Rectal smooth muscle tissue (tissue), 1 donor: Measurements from ENCODE around the gene SDSL.
A peak's percentile ranks its signal among the peaks of the same experiment; 100 is the strongest.

Experiments used
- H3K27ac ChIP-seq: one replicate; pipeline ENCODE4 v1.7.0; 2013; ENCODE audit warnings: low read depth, low read length, inconsistent platforms
- H3K27me3 ChIP-seq: one replicate; pipeline ENCODE4 v1.7.0; 2013; ENCODE audit warnings: low read length; ENCODE audit not compliant: control insufficient read depth, insufficient read depth
- H3K36me3 ChIP-seq: one replicate; pipeline ENCODE4 v1.7.0; 2013; ENCODE audit warnings: low read length; ENCODE audit not compliant: control insufficient read depth, insufficient read depth
- H3K4me1 ChIP-seq: one replicate; pipeline ENCODE4 v1.7.0; 2013; ENCODE audit warnings: low read length; ENCODE audit not compliant: control insufficient read depth, insufficient read depth
- H3K4me3 ChIP-seq: one replicate; pipeline ENCODE4 v1.7.0; 2013; ENCODE audit warnings: low read length
- H3K9ac ChIP-seq: one replicate; pipeline ENCODE4 v1.7.0; 2013; ENCODE audit warnings: low read length

The SDSL gene

GRCh38 chr12:113449839-113450238 is 27.7 kb downstream of the SDSL start:
- H3K4me1 ChIP-seq: no peaks in the 10 kb centered on the region
- no peak overlapping the region for H3K27ac ChIP-seq
- no peaks in the 10 kb centered on the region for H3K36me3 ChIP-seq
- peaks cover 8% of the 10 kb centered on the region for H3K27me3 ChIP-seq
- H3K9ac ChIP-seq: no peak overlapping the region
- no peak overlapping the region for H3K4me3 ChIP-seq

DNA sequence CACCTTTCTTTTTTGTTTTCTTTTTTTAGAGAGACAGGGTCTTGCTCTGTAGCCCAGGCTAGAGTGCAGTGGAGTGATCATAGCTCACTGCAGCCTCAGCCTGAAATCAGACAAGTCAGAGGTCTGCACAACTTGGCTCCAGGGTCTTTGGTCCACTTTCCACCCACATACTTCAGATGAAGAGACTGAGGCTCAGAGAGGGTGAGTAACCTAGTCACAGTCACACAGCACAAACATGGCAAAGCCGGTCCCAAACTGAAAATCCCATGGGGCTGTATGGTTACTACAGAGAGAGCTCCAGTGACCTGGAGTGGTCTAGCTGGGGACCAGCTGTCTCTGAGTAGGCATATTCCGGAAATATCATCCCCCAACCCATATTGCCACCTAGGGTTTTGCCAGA is 30.3 kb downstream of the SDSL start:
- Histone ChIP-seq H3K27me3 (peaks cover 8% of the 10 kb centered on the region), H3K27ac (no peak overlapping the region), H3K4me1 (no peaks in the 10 kb centered on the region), H3K36me3 (no peaks in the 10 kb centered on the region), H3K9ac (no peak overlapping the region), H3K4me3 (no peak overlapping the region)

- Histone ChIP-seq H3K4me3 (no peak overlapping the region), H3K9ac (no peak overlapping the region), H3K27ac (no peak overlapping the region), H3K36me3 (no peaks in the 10 kb centered on the region), H3K27me3 (peaks cover 3% of the 10 kb centered on the region), H3K4me1 (no peaks in the 10 kb centered on the region)
These were observed 31.1 kb downstream of the SDSL start for GRCh38 chr12:113453330-113453729.

GRCh38 chr12:113456199-113456598 is 34.0 kb downstream of the SDSL start:
- Histone ChIP-seq H3K27me3 (peaks cover 8% of the 10 kb centered on the region), H3K36me3 (no peaks in the 10 kb centered on the region), H3K4me3 (no peak overlapping the region), H3K27ac (no peak overlapping the region), H3K4me1 (no peaks in the 10 kb centered on the region), H3K9ac (no peak overlapping the region)

GRCh38 chr12:113456761-113457160 is 34.6 kb downstream of the SDSL start:
- no peaks in the 10 kb centered on the region for H3K4me1 ChIP-seq

DNA sequence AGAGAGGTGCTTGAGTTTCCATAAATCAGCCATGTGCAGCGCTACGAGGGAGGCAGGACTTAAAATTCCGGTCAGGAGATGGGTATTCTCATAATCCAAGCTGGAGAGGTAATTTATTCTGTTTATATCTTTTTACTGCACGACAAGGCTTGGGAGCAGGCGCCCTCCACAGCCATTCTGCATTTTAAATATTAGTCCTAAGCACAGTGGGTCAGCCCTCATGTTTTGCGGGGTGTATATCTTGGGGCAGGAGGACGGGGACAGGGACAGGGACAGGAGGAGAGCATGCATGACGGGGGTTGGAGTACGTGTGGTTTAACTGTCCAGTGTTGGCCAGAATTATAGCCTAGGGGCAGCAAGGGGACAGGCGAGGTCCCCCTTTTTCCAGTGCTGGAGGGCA is 35.0 kb downstream of the SDSL start:
- H3K27me3 ChIP-seq: peaks cover 8% of the 10 kb centered on the region
- no peaks in the 10 kb centered on the region for H3K36me3 ChIP-seq
- no peaks in the 10 kb centered on the region for H3K4me1 ChIP-seq
- H3K27ac ChIP-seq: no peak overlapping the region
- no peak overlapping the region for H3K4me3 ChIP-seq
- no peak overlapping the region for H3K9ac ChIP-seq

More at GRCh38 chr12:113456761-113457160, 34.6 kb downstream of the SDSL start:
- Histone ChIP-seq H3K9ac (no peak overlapping the region), H3K27me3 (peaks cover 8% of the 10 kb centered on the region), H3K27ac (no peak overlapping the region), H3K4me3 (no peak overlapping the region), H3K36me3 (no peaks in the 10 kb centered on the region)

- Histone ChIP-seq H3K27me3 (peaks cover 8% of the 10 kb centered on the region), H3K9ac (no peak overlapping the region), H3K36me3 (no peaks in the 10 kb centered on the region)
These were observed 35.5 kb downstream of the SDSL start for GRCh38 chr12:113457710-113458109.

GRCh38 chr12:113459981-113460380 is 37.8 kb downstream of the SDSL start:
- Histone ChIP-seq H3K36me3 (no peaks in the 10 kb centered on the region), H3K27ac (no peak overlapping the region), H3K9ac (no peak overlapping the region), H3K4me1 (no peaks in the 10 kb centered on the region), H3K4me3 (no peak overlapping the region), H3K27me3 (peaks cover 27% of the 10 kb centered on the region)

More at GRCh38 chr12:113457710-113458109, 35.5 kb downstream of the SDSL start:
- H3K4me1 ChIP-seq: no peaks in the 10 kb centered on the region
- no peak overlapping the region for H3K27ac ChIP-seq
- H3K4me3 ChIP-seq: no peak overlapping the region

- peaks cover 42% of the 10 kb centered on the region for H3K27me3 ChIP-seq
- H3K4me3 ChIP-seq: no peak overlapping the region
- H3K27ac ChIP-seq: no peak overlapping the region
- H3K9ac ChIP-seq: no peak overlapping the region
- no peaks in the 10 kb centered on the region for H3K36me3 ChIP-seq
- H3K4me1 ChIP-seq: no peaks in the 10 kb centered on the region
These were observed 39.5 kb downstream of the SDSL start for GRCh38 chr12:113461666-113462065.

GRCh38 chr12:113462117-113462774 is 40.1 kb downstream of the SDSL start:
- H3K27ac ChIP-seq: no peak overlapping the region
- H3K36me3 ChIP-seq: no peaks in the 10 kb centered on the region
- no peaks in the 10 kb centered on the region for H3K4me1 ChIP-seq
- peaks cover 48% of the 10 kb centered on the region for H3K27me3 ChIP-seq
- H3K9ac ChIP-seq: no peak overlapping the region
- H3K4me3 ChIP-seq: no peak overlapping the region

GRCh38 chr12:113462998-113463745 is 41.0 kb downstream of the SDSL start:
- Histone ChIP-seq H3K36me3 (no peaks in the 10 kb centered on the region), H3K4me1 (no peaks in the 10 kb centered on the region), H3K27ac (no peak overlapping the region), H3K9ac (no peak overlapping the region), H3K4me3 (peak overlapping the region; percentile 36), H3K27me3 (peaks cover 56% of the 10 kb centered on the region)

GRCh38 chr12:113463746-113464451 is 41.7 kb downstream of the SDSL start:
- Histone ChIP-seq H3K27me3 (peaks cover 58% of the 10 kb centered on the region), H3K27ac (no peak overlapping the region), H3K9ac (no peak overlapping the region), H3K36me3 (no peaks in the 10 kb centered on the region), H3K4me1 (no peaks in the 10 kb centered on the region), H3K4me3 (peak overlapping the region; percentile 2)
